A549 (cell line): ENCODE data around the gene MACF1. TPM values are rescaled to one million over a fixed set of nuclear protein-coding genes. Genes with fewer than 3 reads are reported as not detected.

Experiments
- ATAC-seq, 2 experiments: fragments of 200-7000 bp in 1 of 2; fragments of >200 bp in 1 of 2; cut with Nextera tagmentation in 1 of 2; cut with Tn5 transposase in 1 of 2; 3 replicates each; pipeline versions ENCODE4 v1.8.0 to v1.9.1; 2018 to 2020; ENCODE audit warnings: mild to moderate bottlenecking in 1 of 2, moderate library complexity in 1 of 2
- CTCF ChIA-PET: fragments of 300-600 bp; sonication (Branson Sonifier 250); formaldehyde crosslinking; extraction: SDS; loops from one replicate; lab custom pipeline; 2021; ENCODE audit warnings: antibody characterized with exemption, inconsistent platforms; lab: Yijun Ruan, JAX
- POLR2A ChIA-PET: fragments of 350-600 bp; formaldehyde crosslinking; extraction: SDS; loops from one replicate; lab custom pipeline; 2021; ENCODE audit warnings: antibody characterized with exemption, inconsistent platforms; lab: Yijun Ruan, JAX
- DNase-seq, 2 experiments: peaks; one replicate each; pipeline versions ENCODE4 v3.0.0 to v3.0.0-alpha.2; 2011 to 2016; ENCODE audit warnings: low read depth in 1 of 2, low spot score in 1 of 2
- FAIRE-seq: peaks from 2 replicates; lab custom pipeline; 2011; peaks lifted over from hg19 to GRCh38; lab: Jason Lieb, UNC
- H3K27ac ChIP-seq, 2 experiments: fragments of >200 bp; sonication (Bioruptor Twin); formaldehyde crosslinking; 3 replicates each; pipeline ENCODE4 v1.5.1; 2016 to 2017
- H3K4me1 ChIP-seq: fragments of >200 bp; sonication (Bioruptor Twin); formaldehyde crosslinking; 3 replicates; pipeline ENCODE4 v1.6.1; 2016
- H3K4me2 ChIP-seq: fragments of >200 bp; sonication (Bioruptor Twin); formaldehyde crosslinking; 3 replicates; pipeline ENCODE4 v1.6.1; 2016
- H3K4me3 ChIP-seq: fragments of >200 bp; sonication (Bioruptor Twin); formaldehyde crosslinking; 3 replicates; pipeline ENCODE4 v1.5.1; 2016
- H3K9me3 ChIP-seq: fragments of >200 bp; sonication (Bioruptor Twin); formaldehyde crosslinking; 3 replicates; pipeline ENCODE4 v1.6.1; 2016
- CHD2 ChIP-seq: fragments of 150-350 bp; IDR thresholded peaks from 2 replicates; pipeline ENCODE4 v1.6.1; 2014; ENCODE audit warnings: low read length; ENCODE audit not compliant: partially characterized antibody
- CHD4 ChIP-seq: fragments of 200-600 bp; sonication (generic); IDR thresholded peaks from 2 replicates; pipeline ENCODE4 v1.6.1; 2016; ENCODE audit warnings: antibody characterized with exemption, mild to moderate bottlenecking, borderline replicate concordance
- CTCF ChIP-seq: fragments of >200 bp; sonication (Bioruptor Twin); formaldehyde crosslinking; IDR thresholded peaks from 3 replicates; pipeline ENCODE4 v1.5.1; 2016
- E2F6 ChIP-seq: IDR thresholded peaks from 2 replicates; pipeline ENCODE4 v1.6.1; 2012; ENCODE audit warnings: low read depth, borderline replicate concordance
- EHF ChIP-seq: fragments of 250-450 bp; sonication (Bioruptor Pico); IDR thresholded peaks from 2 replicates; pipeline ENCODE4 v1.5.0; 2020; ENCODE audit warnings: mild to moderate bottlenecking
- HOXB13 ChIP-seq: fragments of 250-450 bp; sonication (Bioruptor Pico); IDR thresholded peaks from 2 replicates; pipeline ENCODE4 v1.5.0; 2020; ENCODE audit warnings: low read depth, mild to moderate bottlenecking, moderate library complexity
- HOXB5 ChIP-seq: fragments of 250-450 bp; sonication (Bioruptor Pico); IDR thresholded peaks from 2 replicates; pipeline ENCODE4 v1.5.0; 2020; ENCODE audit warnings: mild to moderate bottlenecking, moderate library complexity
- JUN ChIP-seq, 2 experiments: fragments of >200 bp; sonication (Bioruptor Twin); formaldehyde crosslinking; IDR thresholded peaks; 2 replicates in 1 of 2; 3 replicates in 1 of 2; pipeline ENCODE4 v1.6.1; 2016 to 2017
- JUNB ChIP-seq: fragments of >200 bp; sonication (Bioruptor Twin); formaldehyde crosslinking; IDR thresholded peaks from 2 replicates; pipeline ENCODE4 v1.6.1; 2016
- MAFK ChIP-seq: fragments of 450-650 bp; IDR thresholded peaks from 2 replicates; pipeline ENCODE4 v1.6.1; 2014; ENCODE audit not compliant: partially characterized antibody
- MAZ ChIP-seq: fragments of 150-350 bp; IDR thresholded peaks from 2 replicates; pipeline ENCODE4 v1.6.1; 2014; ENCODE audit warnings: antibody characterized with exemption, low read depth, low read length, borderline replicate concordance
- MYC ChIP-seq: IDR thresholded peaks from 2 replicates; pipeline ENCODE4 v1.6.1; 2012; ENCODE audit warnings: mild to moderate bottlenecking, inconsistent platforms, low read length, improper control_type of control experiment, borderline replicate concordance
- NFE2L2 ChIP-seq: fragments of 150-350 bp; conservative IDR thresholded peaks from 2 replicates; pipeline ENCODE4 v1.6.1; 2014; ENCODE audit warnings: low read length
- PBX3 ChIP-seq: IDR thresholded peaks from 2 replicates; pipeline ENCODE4 v1.6.1; 2012
- PHF8 ChIP-seq: fragments of 200-600 bp; sonication (generic); IDR thresholded peaks from 2 replicates; pipeline ENCODE4 v1.6.1; 2016; ENCODE audit warnings: low read depth, mild to moderate bottlenecking, antibody characterized with exemption, moderate library complexity, borderline replicate concordance
- POLR2A ChIP-seq: IDR thresholded peaks from 2 replicates; pipeline ENCODE4 v1.6.1; 2012; ENCODE audit warnings: mild to moderate bottlenecking, low read length
- POLR2AphosphoS2 ChIP-seq: conservative IDR thresholded peaks from 2 replicates; pipeline ENCODE4 v1.6.1; 2012; ENCODE audit warnings: low read length, improper control_type of control experiment, inconsistent platforms
- RCOR1 ChIP-seq: fragments of 150-350 bp; IDR thresholded peaks from 2 replicates; pipeline ENCODE4 v1.6.1; 2014; ENCODE audit warnings: antibody characterized with exemption, low read length, low read depth
- TFCP2L1 ChIP-seq: fragments of 250-450 bp; sonication (Bioruptor Pico); IDR thresholded peaks from 2 replicates; pipeline ENCODE4 v1.5.0; 2021; ENCODE audit warnings: mild to moderate bottlenecking
- TP53 ChIP-seq: fragments of 250-450 bp; sonication (Bioruptor Pico); IDR thresholded peaks from 2 replicates; pipeline ENCODE4 v1.5.0; 2021; ENCODE audit warnings: mild to moderate bottlenecking, moderate library complexity
- ZC3H11A ChIP-seq: fragments of 450-650 bp; IDR thresholded peaks from 2 replicates; pipeline ENCODE4 v1.6.1; 2014; ENCODE audit warnings: antibody characterized with exemption, mild to moderate bottlenecking
- WGBS: methylation state at CpG from one replicate; pipeline ENCODE4 v1.1.6; 2017; ENCODE audit errors: missing lambda C conversion rate; 5-methylcytosine and 5-hydroxymethylcytosine counted together
- polyA plus RNA-seq, 4 experiments: library from polyadenylated mRNA; depleted of rRNA in 3 of 4; stranded (reverse); fragments of >200 nt; fragmentation: RNase III in 1 of 4; extraction: RNeasy Plus Mini Kit Qiagen cat#74134 plus additional on column Dnase treatment in 1 of 4; gene quantifications; 2 replicates in 3 of 4; 3 replicates in 1 of 4; pipeline ENCODE4 v1.2.3, GENCODE V29; 2011 to 2017
- TF ChIP-seq, protein P1 (sequence below): fragments of 250-450 bp; sonication (Bioruptor Pico); IDR thresholded peaks from 2 replicates; pipeline ENCODE4 v1.5.0; 2020; ENCODE audit warnings: low read depth, mild to moderate bottlenecking, moderate library complexity

Gene MACF1
- polyA plus RNA-seq, 2 of the 4 experiments (the other 2 are of a cell fraction) = 45.7 to 64.2 TPM

- ATAC-seq = peak in 1 of 2 experiments; percentile 46; a peak in 2 of 6 replicates
- CTCF ChIA-PET = no interaction called here
Observed at GRCh38 chr1:39305555-39305954, 101.1 kb downstream of the MACF1 start.

DNA sequence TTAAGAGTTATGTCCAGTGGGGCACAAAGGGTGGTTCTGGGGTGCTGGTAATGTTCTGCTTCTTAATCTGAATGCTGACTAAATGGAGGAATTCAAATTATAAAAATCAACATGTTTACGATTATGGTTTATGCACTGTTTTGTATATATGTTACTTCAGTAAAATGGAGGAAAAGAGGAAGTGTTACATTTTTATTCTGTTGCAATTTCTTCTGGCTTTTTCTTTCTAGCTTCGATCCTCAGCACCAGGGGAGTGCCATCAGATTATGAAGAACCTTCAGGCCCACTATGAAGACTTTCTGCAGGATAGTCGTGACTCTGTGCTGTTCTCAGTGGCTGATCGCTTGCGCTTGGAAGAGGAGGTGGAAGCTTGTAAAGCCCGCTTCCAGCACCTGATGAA, 105.5 kb downstream of the MACF1 start:
- CTCF ChIA-PET = interaction anchor here (1.0 to 1.3 kb wide), 3 partner anchors 105 to 343 kb away, joined by 3 read pairs; partner anchors contain the start of gene MACF1
- POLR2A ChIA-PET = no interaction called here

More at GRCh38 chr1:39305555-39305954, 101.1 kb downstream of the MACF1 start:
- H3K27ac ChIP-seq = no peak overlapping the region
- TF ChIP-seq EHF (CRISPR knock-in tag) (no peak), JUNB (no peak), NFE2L2 (no peak), POLR2AphosphoS2 (no peak), MAZ (no peak)
- TF ChIP-seq, protein P1, sequence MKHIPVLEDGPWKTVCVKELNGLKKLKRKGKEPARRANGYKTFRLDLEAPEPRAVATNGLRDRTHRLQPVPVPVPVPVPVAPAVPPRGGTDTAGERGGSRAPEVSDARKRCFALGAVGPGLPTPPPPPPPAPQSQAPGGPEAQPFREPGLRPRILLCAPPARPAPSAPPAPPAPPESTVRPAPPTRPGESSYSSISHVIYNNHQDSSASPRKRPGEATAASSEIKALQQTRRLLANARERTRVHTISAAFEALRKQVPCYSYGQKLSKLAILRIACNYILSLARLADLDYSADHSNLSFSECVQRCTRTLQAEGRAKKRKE = no peak
- 32% methylated on average over 2 of the region's 2 CpGs for WGBS
- peaks cover 10% of the 10 kb centered on the region for H3K4me1 ChIP-seq
- no peak overlapping the region for H3K4me3 ChIP-seq
- H3K4me2 ChIP-seq = peak overlapping the region; percentile 19; the same call in 1 of the 3 replicates
- FAIRE-seq (no peak), DNase-seq (peak in 1 of 2 experiments; percentile 4)
- POLR2A ChIA-PET = no interaction called here
- no peaks in the 10 kb centered on the region for H3K9me3 ChIP-seq

More for the DNA sequence above, 105.5 kb downstream of the MACF1 start:
- no peak for ATAC-seq
- Histone ChIP-seq H3K9me3 (no peaks in the 10 kb centered on the region), H3K4me1 (peaks cover 7% of the 10 kb centered on the region), H3K4me2 (no peak overlapping the region), H3K4me3 (no peak overlapping the region), H3K27ac (no peak overlapping the region)
- no peak for FAIRE-seq
- DNase-seq = no peak
- WGBS = 94% methylated on average over 6 of the region's 6 CpGs
- no peak for TF ChIP-seq ZC3H11A
- TF ChIP-seq TFCP2L1 (CRISPR knock-in tag) = no peak
- TF ChIP-seq MAFK = no peak
- no peak for TF ChIP-seq MAZ
- TF ChIP-seq JUN (IDR thresholded peaks at IDR 0.05) = no peak
- no peak for TF ChIP-seq HOXB13 (CRISPR knock-in tag)
- no peak for TF ChIP-seq RCOR1
- no peak for TF ChIP-seq MYC
- no peak for TF ChIP-seq POLR2A
- no peak for TF ChIP-seq CTCF
- TF ChIP-seq E2F6 = no peak
- no peak for TF ChIP-seq JUNB
- TF ChIP-seq CHD2 = no peak
- TF ChIP-seq HOXB5 (CRISPR knock-in tag) = no peak
- TF ChIP-seq PHF8 = no peak
- no peak for TF ChIP-seq CHD4
- TF ChIP-seq PBX3 = no peak
- no peak for TF ChIP-seq TP53 (CRISPR knock-in tag)
